IMR-90 (cell line): ENCODE measurements around the gene MAP3K1. TPM values are rescaled to one million over a fixed set of nuclear protein-coding genes. Genes with fewer than 3 reads are reported as not detected.

Experiments used
- ATAC-seq: fragments of 200-7000 bp; cut with Tn5 transposase; 2 replicates; pipeline ENCODE4 v1.9.1; 2020; ENCODE audit warnings: low read depth, mild to moderate bottlenecking, moderate library complexity
- BruUV-seq: library from RNA; stranded (reverse); fragments of 400-500 nt; replicated peaks from 2 replicates; lab custom pipeline; 2021; lab: Mats Ljungman, UMichigan
- CTCF ChIA-PET: fragments of 300-600 bp; formaldehyde crosslinking; extraction: SDS; loops from one replicate; lab custom pipeline; 2021; ENCODE audit warnings: antibody characterized with exemption; lab: Yijun Ruan, JAX
- POLR2A ChIA-PET: fragments of 300-600 bp; sonication (Branson Sonifier 250); formaldehyde crosslinking; loops from one replicate; lab custom pipeline; 2022; ENCODE audit warnings: antibody characterized with exemption; ENCODE audit not compliant: unreplicated experiment; lab: Charles Lee
- DNase-seq: peaks from one replicate; pipeline ENCODE4 v3.0.0; 2013
- H2AFZ ChIP-seq: replicated peaks from 2 replicates; pipeline ENCODE3; 2013; ENCODE audit warnings: low read length, mild to moderate bottlenecking; ENCODE audit not compliant: poor library complexity
- H2AK5ac ChIP-seq: 2 replicates; pipeline ENCODE4 v1.6.1; 2013; ENCODE audit warnings: low read depth, low read length, inconsistent platforms
- H2AK9ac ChIP-seq: replicated peaks from 2 replicates; pipeline ENCODE3; 2013; ENCODE audit warnings: mild to moderate bottlenecking, low read depth, low read length, moderate library complexity; ENCODE audit not compliant: poor library complexity
- H2BK120ac ChIP-seq: 2 replicates; pipeline ENCODE4 v1.6.1; 2013; ENCODE audit warnings: low read depth, low read length, inconsistent platforms
- H2BK15ac ChIP-seq: 3 replicates; pipeline ENCODE4 v1.6.1; 2013; ENCODE audit warnings: low read depth, low read length, inconsistent platforms
- H2BK20ac ChIP-seq: 2 replicates; pipeline ENCODE4 v1.6.1; 2013; ENCODE audit warnings: low read depth, mild to moderate bottlenecking, inconsistent platforms, low read length, moderate library complexity
- H2BK5ac ChIP-seq: 2 replicates; pipeline ENCODE4 v1.6.1; 2013; ENCODE audit warnings: mild to moderate bottlenecking, low read depth, low read length, inconsistent platforms; ENCODE audit not compliant: poor library complexity, severe bottlenecking
- H3K14ac ChIP-seq: replicated peaks from 2 replicates; pipeline ENCODE4 v1.6.1; 2013; ENCODE audit warnings: low read depth, low read length, inconsistent platforms
- H3K18ac ChIP-seq: 2 replicates; pipeline ENCODE4 v1.6.1; 2013; ENCODE audit warnings: low read depth, low read length, control low read depth
- H3K23ac ChIP-seq: 2 replicates; pipeline ENCODE4 v1.6.1; 2013; ENCODE audit warnings: low read depth, low read length, inconsistent platforms
- H3K27ac ChIP-seq: 2 replicates; pipeline ENCODE4 v1.5.1; 2013; ENCODE audit warnings: mild to moderate bottlenecking, control low read depth, low read length; ENCODE audit not compliant: insufficient read depth
- H3K27me3 ChIP-seq: 2 replicates; pipeline ENCODE4 v1.6.1; 2013; ENCODE audit warnings: low read length; ENCODE audit not compliant: control insufficient read depth, insufficient read depth
- H3K36me3 ChIP-seq: 2 replicates; pipeline ENCODE4 v1.6.1; 2013; ENCODE audit warnings: low read length, mixed read lengths; ENCODE audit not compliant: control insufficient read depth, insufficient read depth
- H3K4ac ChIP-seq: 2 replicates; pipeline ENCODE4 v1.6.1; 2013; ENCODE audit warnings: low read depth, low read length, inconsistent platforms
- H3K4me1 ChIP-seq: 2 replicates; pipeline ENCODE4 v1.6.1; 2013; ENCODE audit warnings: low read length, mixed read lengths; ENCODE audit not compliant: control insufficient read depth, insufficient read depth
- H3K4me2 ChIP-seq: 2 replicates; pipeline ENCODE4 v1.6.1; 2013; ENCODE audit warnings: low read depth, mild to moderate bottlenecking, control low read depth, low read length, moderate library complexity
- H3K4me3 ChIP-seq: 2 replicates; pipeline ENCODE4 v1.5.1; 2013; ENCODE audit warnings: low read depth, mild to moderate bottlenecking, control low read depth, low read length, moderate library complexity; ENCODE audit not compliant: insufficient read depth
- H3K56ac ChIP-seq: 2 replicates; pipeline ENCODE4 v1.6.1; 2013; ENCODE audit warnings: low read length, inconsistent platforms; ENCODE audit not compliant: insufficient read depth; ENCODE audit errors: extremely low read depth
- H3K79me1 ChIP-seq, 2 experiments: 2 replicates each; pipeline ENCODE4 v1.6.1; 2013; ENCODE audit warnings: low read length in 2 of 2, inconsistent platforms in 1 of 2, low read depth in 1 of 2
- H3K9ac ChIP-seq: 2 replicates; pipeline ENCODE4 v1.6.1; 2013; ENCODE audit warnings: low read depth, low read length, control low read depth
- H3K9me1 ChIP-seq: 2 replicates; pipeline ENCODE4 v1.6.1; 2013; ENCODE audit warnings: low read length, inconsistent platforms; ENCODE audit not compliant: insufficient read depth
- H3K9me3 ChIP-seq: 2 replicates; pipeline ENCODE4 v1.6.1; 2013; ENCODE audit warnings: low read length; ENCODE audit not compliant: control insufficient read depth, insufficient read depth
- H4K20me1 ChIP-seq: 2 replicates; pipeline ENCODE4 v1.6.1; 2013; ENCODE audit warnings: low read length, inconsistent platforms; ENCODE audit not compliant: insufficient read depth
- H4K5ac ChIP-seq: 2 replicates; pipeline ENCODE4 v1.6.1; 2013; ENCODE audit warnings: mild to moderate bottlenecking, low read depth, low read length, control low read depth
- H4K8ac ChIP-seq, 2 experiments: 2 replicates each; pipeline ENCODE4 v1.6.1; 2013; ENCODE audit warnings: low read depth in 2 of 2, low read length in 2 of 2, control low read depth in 1 of 2, inconsistent platforms in 1 of 2
- H4K91ac ChIP-seq: 2 replicates; pipeline ENCODE4 v1.6.1; 2013; ENCODE audit warnings: low read depth, low read length, inconsistent platforms; ENCODE audit not compliant: insufficient read depth
- NFE2L2 ChIP-seq: fragments of 150-350 bp; IDR thresholded peaks from 2 replicates; pipeline ENCODE4 v1.6.1; 2016; ENCODE audit warnings: low read depth, mild to moderate bottlenecking, low read length
- POLR2A ChIP-seq: IDR thresholded peaks from 2 replicates; pipeline ENCODE4 v1.6.1; 2012; ENCODE audit warnings: mild to moderate bottlenecking, low read depth, low read length
- RCOR1 ChIP-seq: IDR thresholded peaks from 2 replicates; pipeline ENCODE4 v1.6.1; 2012; ENCODE audit warnings: mild to moderate bottlenecking, low read length, improper control_type of control experiment; ENCODE audit not compliant: insufficient replicate concordance
- SMC3 ChIP-seq: fragments of 150-350 bp; IDR thresholded peaks from 2 replicates; pipeline ENCODE4 v1.6.1; 2016; ENCODE audit warnings: low read depth, mild to moderate bottlenecking, antibody characterized with exemption, low read length, moderate library complexity
- WGBS, 2 experiments: methylation state at CpG; one replicate each; pipeline versions ENCODE4 v1.1.5 to v1.1.7; 2013; ENCODE audit warnings: missing lambda C conversion rate in 2 of 2; ENCODE audit not compliant: insufficient read length in 1 of 2; ENCODE audit errors: extremely low coverage in 2 of 2; 5-methylcytosine and 5-hydroxymethylcytosine counted together
- dilution Hi-C: fragments of 300-500 bp; cut with HindIII; formaldehyde crosslinking; loops from one replicate; pipeline ENCODE4 v1.14.3; 2018; ENCODE audit warnings: low sequenced_read_pairs; ENCODE audit not compliant: unreplicated experiment
- in situ Hi-C: fragments of 300-500 bp; cut with MboI; formaldehyde crosslinking; loops from 3 replicates; pipeline ENCODE4 v1.14.3; 2019; ENCODE audit warnings: low sequenced_read_pairs, inconsistent platforms, mixed read lengths
- intact Hi-C: fragments of 100-400 bp; cut with micrococcal nuclease; formaldehyde crosslinking; loops from 2 replicates; pipeline ENCODE4 v1.10.0; 2022
- polyA plus RNA-seq, 3 experiments: library from polyadenylated mRNA; depleted of rRNA; stranded (reverse); fragments of >200 nt; gene quantifications; 2 replicates each; pipeline ENCODE4 v1.2.3, GENCODE V29; 2012; ENCODE audit warnings: low replicate concordance in 1 of 3
- total RNA-seq: library from RNA; depleted of rRNA; stranded (reverse); fragments of >200 nt; gene quantifications from 2 replicates; pipeline ENCODE4 v1.2.3, GENCODE V29; 2012
- TF ChIP-seq, protein P1 (sequence below): fragments of 150-350 bp; IDR thresholded peaks from 2 replicates; pipeline ENCODE4 v1.6.1; 2016; ENCODE audit warnings: low read depth, mild to moderate bottlenecking, low read length, moderate library complexity, borderline replicate concordance
- TF ChIP-seq, protein P2 (sequence below): conservative IDR thresholded peaks from 2 replicates; pipeline ENCODE4 v1.5.1; 2012; ENCODE audit warnings: mild to moderate bottlenecking, low read depth, low read length, improper control_type of control experiment

Gene MAP3K1
- total and polyA plus RNA-seq, 2 of the 4 experiments (the other 2 are of a cell fraction), result 3.8 to 18.8 TPM

DNA sequence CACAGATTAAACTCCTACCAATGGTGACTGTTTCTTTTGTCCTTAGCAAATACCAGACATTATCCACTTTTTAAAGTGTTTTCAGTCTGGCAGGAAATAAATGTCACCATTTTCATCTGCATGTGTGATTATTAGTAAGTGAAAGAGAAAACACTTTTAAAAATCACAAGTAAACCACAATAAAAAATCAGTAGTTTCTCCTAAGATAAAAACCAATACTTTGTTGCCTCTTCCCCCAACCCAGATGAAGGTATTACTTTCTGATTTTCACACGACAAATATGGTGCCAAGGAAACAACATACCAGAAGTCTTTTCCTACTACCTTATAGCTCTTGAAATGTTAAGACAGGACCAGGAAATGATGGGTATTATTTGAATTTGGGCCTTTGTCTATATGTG is 11.5 kb upstream of the MAP3K1 start:
- H3K79me1 ChIP-seq, result no peaks in the 10 kb centered on the region
- ATAC-seq, result no peak
- DNase-seq, result no peak
- POLR2A ChIA-PET, result no interaction called here
- BruUV-seq, result no TSS peak
- H2BK5ac ChIP-seq, result no peak overlapping the region
- no peak overlapping the region for H2BK20ac ChIP-seq
- no peak overlapping the region for H3K56ac ChIP-seq
- no peak overlapping the region for H2AK5ac ChIP-seq
- no peaks in the 10 kb centered on the region; the same call in 1 of the 2 replicates for H3K9me1 ChIP-seq
- no peak overlapping the region for H3K9ac ChIP-seq
- CTCF ChIA-PET, result no interaction called here
- no CpG with 5 or more reads among the region's 1 CpG for WGBS, 2 experiments
- TF ChIP-seq POLR2A (no peak), SMC3 (no peak), RCOR1 (no peak), NFE2L2 (no peak)
- TF ChIP-seq, protein P1, sequence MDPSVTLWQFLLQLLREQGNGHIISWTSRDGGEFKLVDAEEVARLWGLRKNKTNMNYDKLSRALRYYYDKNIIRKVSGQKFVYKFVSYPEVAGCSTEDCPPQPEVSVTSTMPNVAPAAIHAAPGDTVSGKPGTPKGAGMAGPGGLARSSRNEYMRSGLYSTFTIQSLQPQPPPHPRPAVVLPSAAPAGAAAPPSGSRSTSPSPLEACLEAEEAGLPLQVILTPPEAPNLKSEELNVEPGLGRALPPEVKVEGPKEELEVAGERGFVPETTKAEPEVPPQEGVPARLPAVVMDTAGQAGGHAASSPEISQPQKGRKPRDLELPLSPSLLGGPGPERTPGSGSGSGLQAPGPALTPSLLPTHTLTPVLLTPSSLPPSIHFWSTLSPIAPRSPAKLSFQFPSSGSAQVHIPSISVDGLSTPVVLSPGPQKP, result no peak
- TF ChIP-seq, protein P2, sequence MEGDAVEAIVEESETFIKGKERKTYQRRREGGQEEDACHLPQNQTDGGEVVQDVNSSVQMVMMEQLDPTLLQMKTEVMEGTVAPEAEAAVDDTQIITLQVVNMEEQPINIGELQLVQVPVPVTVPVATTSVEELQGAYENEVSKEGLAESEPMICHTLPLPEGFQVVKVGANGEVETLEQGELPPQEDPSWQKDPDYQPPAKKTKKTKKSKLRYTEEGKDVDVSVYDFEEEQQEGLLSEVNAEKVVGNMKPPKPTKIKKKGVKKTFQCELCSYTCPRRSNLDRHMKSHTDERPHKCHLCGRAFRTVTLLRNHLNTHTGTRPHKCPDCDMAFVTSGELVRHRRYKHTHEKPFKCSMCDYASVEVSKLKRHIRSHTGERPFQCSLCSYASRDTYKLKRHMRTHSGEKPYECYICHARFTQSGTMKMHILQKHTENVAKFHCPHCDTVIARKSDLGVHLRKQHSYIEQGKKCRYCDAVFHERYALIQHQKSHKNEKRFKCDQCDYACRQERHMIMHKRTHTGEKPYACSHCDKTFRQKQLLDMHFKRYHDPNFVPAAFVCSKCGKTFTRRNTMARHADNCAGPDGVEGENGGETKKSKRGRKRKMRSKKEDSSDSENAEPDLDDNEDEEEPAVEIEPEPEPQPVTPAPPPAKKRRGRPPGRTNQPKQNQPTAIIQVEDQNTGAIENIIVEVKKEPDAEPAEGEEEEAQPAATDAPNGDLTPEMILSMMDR, result no peak
- H3K4me2 ChIP-seq, result no peak overlapping the region
- no peak overlapping the region for H3K4ac ChIP-seq
- no peak overlapping the region for H3K4me3 ChIP-seq
- intact Hi-C loops (no loop called here), in situ Hi-C loops (no loop called here), dilution Hi-C loops (no loop called here)
- no peaks in the 10 kb centered on the region for H3K9me3 ChIP-seq
- no peak overlapping the region for H3K23ac ChIP-seq
- H3K18ac ChIP-seq, result no peak overlapping the region
- H3K14ac ChIP-seq, result no peak overlapping the region
- H4K8ac ChIP-seq, result no peak overlapping the region
- H3K27ac ChIP-seq, result no peak overlapping the region
- H2BK120ac ChIP-seq, result no peak overlapping the region
- H3K27me3 ChIP-seq, result peaks cover 3% of the 10 kb centered on the region; the same call in 1 of the 2 replicates
- H2AK9ac ChIP-seq, result no peak overlapping the region
- H4K5ac ChIP-seq, result no peak overlapping the region
- no peak overlapping the region for H2AFZ ChIP-seq
- no peak overlapping the region for H2BK15ac ChIP-seq
- H3K4me1 ChIP-seq, result no peaks in the 10 kb centered on the region
- H4K20me1 ChIP-seq, result no peaks in the 10 kb centered on the region
- no peaks in the 10 kb centered on the region for H3K36me3 ChIP-seq
- H4K91ac ChIP-seq, result no peak overlapping the region
